IPS DF 6.9 (cell line): Measurements from ENCODE around the gene LRRC45.
"Not testable (repeated sequence)": the region's sequence is repeated elsewhere in the genome, so short reads cannot be mapped to it uniquely, and the experiment has no call there.

Source experiments
- DNase-seq: peaks from one replicate; pipeline ENCODE4 v3.0.0-alpha.2; 2013; ENCODE audit warnings: low read depth, low spot score
- H3K27ac ChIP-seq: one replicate; pipeline ENCODE4 v1.5.1; 2013; ENCODE audit warnings: low read length, control low read depth
- H3K27me3 ChIP-seq: 2 replicates; pipeline ENCODE4 v1.6.1; 2013; ENCODE audit warnings: mild to moderate bottlenecking, low read length; ENCODE audit not compliant: control insufficient read depth, insufficient read depth
- H3K36me3 ChIP-seq: 2 replicates; pipeline ENCODE4 v1.6.1; 2013; ENCODE audit warnings: low read length; ENCODE audit not compliant: control insufficient read depth, insufficient read depth
- H3K4me1 ChIP-seq: 2 replicates; pipeline ENCODE4 v1.6.1; 2013; ENCODE audit warnings: low read length; ENCODE audit not compliant: control insufficient read depth, insufficient read depth
- H3K4me3 ChIP-seq: 2 replicates; pipeline ENCODE4 v1.5.1; 2013; ENCODE audit warnings: mild to moderate bottlenecking, low read length
- H3K9me3 ChIP-seq: 2 replicates; pipeline ENCODE4 v1.6.1; 2013; ENCODE audit warnings: low read length, inconsistent platforms; ENCODE audit not compliant: control insufficient read depth, insufficient read depth
- WGBS: extraction: QIAGEN DNeasy Blood & Tissue Kit; methylation state at CpG from one replicate; pipeline ENCODE4 v1.1.7; 2013; ENCODE audit warnings: mixed read lengths, missing lambda C conversion rate; ENCODE audit not compliant: insufficient read length, insufficient coverage; 5-methylcytosine and 5-hydroxymethylcytosine counted together

LRRC45 gene

DNA sequence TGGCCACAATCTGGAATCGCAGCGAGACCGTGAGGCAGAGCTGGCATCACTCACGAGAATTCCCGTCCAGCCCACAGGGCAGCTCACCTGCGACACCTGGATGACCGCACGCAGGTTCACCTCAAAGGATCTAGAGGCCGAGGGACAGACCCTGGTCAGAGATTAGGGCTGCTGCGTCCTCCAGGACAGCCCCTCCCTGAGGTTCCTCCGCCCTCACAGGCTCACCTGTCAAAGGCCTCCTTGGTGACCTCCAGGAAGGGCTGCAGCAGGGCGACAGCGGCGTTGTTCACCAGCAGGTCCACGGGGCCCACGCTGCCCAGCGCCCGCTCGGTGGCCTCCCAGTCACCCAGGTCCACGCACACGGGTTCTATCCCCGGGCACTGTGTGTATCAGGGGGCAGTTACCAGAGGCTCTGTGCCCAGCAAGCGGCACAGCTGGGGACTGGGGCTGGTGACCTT lies 13.6 kb downstream of the LRRC45 start:
- no CpG with 5 or more reads among the region's 23 CpGs for WGBS
- peaks cover 5% of the 10 kb centered on the region; the same call in 1 of the 2 replicates for H3K4me1 ChIP-seq
- H3K9me3 ChIP-seq: no peaks in the 10 kb centered on the region
- no peak overlapping the region for H3K27ac ChIP-seq
- H3K36me3 ChIP-seq: no peaks in the 10 kb centered on the region
- H3K4me3 ChIP-seq: peak overlapping the region; percentile 52; the same call in 1 of the 2 replicates
- H3K27me3 ChIP-seq: no peaks in the 10 kb centered on the region
- no peak for DNase-seq

DNA sequence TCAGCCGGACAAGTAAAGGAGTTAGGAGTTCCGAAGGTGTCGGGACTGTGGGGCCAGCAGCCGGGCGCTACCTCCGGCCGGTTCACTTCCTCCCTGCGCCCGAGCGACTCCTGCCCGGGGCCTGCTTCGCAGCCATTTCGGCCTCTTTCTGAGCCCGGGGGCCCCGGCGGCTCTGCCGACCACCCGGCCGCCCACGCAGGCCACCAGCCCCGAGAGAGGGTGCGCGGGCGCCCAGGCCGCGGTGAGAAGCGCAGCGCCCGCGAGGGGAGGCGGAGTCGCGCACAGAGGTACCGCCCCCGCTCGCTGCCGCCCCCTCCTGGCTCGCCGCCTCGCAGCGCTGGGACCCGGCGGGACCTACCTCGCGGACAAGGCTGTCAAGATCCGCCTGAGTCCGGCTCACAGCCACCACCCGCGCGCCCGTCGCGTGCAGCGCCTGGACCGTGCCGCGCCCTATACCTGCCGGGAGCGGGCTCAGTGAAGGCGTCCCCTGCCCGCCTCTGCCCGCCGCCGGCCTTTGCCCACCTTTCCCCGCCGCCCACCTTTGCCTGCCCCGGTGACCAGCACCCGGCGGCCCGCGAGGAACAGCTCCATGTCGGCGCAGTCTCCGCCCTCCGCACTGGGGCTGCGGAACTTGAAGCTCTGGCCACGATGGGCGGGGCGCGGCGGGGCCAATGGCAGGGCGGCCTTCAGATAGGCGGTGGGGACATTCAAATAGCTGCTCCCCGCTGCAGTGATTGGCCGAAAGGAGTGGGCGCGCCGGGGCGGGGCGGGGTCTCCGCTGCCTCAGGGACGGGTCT lies 14.2 kb downstream of the LRRC45 start, which contains the start of gene DCXR:
DCXR (minus strand) TSS at position 606 of the 797 bp plus-strand sequence; CDS start at position 591, 15 bp downstream.
- H3K9me3 ChIP-seq: no peaks in the 10 kb centered on the region
- no peaks in the 10 kb centered on the region for H3K27me3 ChIP-seq
- H3K27ac ChIP-seq: no peak within 1 kb of the TSS
- DNase-seq: peak; percentile 95
- H3K4me3 ChIP-seq: peak within 1 kb of the TSS; percentile 52; the same call in 1 of the 2 replicates
- H3K36me3 ChIP-seq: no peaks in the 10 kb centered on the region
- no CpG with 5 or more reads among the region's 92 CpGs for WGBS
- H3K4me1 ChIP-seq: peaks cover 5% of the 10 kb centered on the region; the same call in 1 of the 2 replicates

DNA sequence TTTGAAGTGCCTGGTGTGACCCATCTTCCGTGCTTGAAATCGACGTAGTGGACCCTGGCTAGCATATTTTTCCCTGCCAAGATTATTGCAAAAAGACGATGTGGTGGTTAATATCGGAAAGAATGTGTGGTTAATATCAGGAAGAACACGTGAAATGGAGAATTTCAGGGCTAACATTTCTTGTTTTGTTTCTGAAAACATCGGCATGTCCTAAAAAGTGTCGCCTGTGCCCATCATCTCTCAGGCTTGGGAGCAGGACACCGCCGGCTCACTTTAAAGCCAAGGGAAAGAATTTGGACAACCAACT lies 14.7 kb downstream of the LRRC45 start:
- Histone ChIP-seq H3K27ac (no peak overlapping the region), H3K4me3 (no peak overlapping the region), H3K27me3 (no peaks in the 10 kb centered on the region), H3K9me3 (no peaks in the 10 kb centered on the region), H3K36me3 (no peaks in the 10 kb centered on the region), H3K4me1 (peaks cover 4% of the 10 kb centered on the region; the same call in 1 of the 2 replicates)
- DNase-seq: no peak
- WGBS: no CpG with 5 or more reads among the region's 10 CpGs

DNA sequence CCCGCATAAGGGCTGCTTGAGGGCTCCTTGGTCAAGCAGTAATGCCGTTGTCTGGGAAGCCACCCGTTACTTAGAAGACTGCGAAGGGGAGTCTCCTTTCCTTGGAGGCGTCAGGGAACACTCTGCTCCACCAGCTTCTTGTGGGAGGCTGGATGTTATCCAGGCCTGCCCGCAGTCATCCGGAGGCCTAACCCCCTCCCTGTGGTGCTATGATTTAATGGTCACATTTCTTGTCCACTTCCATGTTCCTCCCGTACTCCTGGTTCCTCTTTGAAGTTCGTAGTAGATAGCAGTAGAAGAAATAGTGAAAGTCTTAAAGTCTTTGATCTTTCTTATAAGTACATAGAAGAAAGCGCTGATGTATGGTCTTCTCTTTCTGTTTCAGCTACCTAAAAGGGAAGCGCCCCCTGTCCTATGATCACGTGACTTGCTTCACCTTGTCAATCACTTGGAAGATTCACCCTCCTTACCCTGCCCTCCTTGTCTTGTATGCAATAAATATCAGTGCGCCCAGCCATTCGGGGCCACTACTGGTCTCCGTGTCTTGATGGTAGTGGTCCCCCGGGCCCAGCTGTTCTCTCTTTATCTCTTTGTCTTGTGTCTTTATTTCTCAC lies 15.8 kb downstream of the LRRC45 start:
- not testable (repeated sequence) for H3K9me3 ChIP-seq, DNase-seq, H3K27me3 ChIP-seq, H3K36me3 ChIP-seq, H3K4me1 ChIP-seq, H3K27ac ChIP-seq, H3K4me3 ChIP-seq
- WGBS: no CpG with 5 or more reads among the region's 16 CpGs

DNA sequence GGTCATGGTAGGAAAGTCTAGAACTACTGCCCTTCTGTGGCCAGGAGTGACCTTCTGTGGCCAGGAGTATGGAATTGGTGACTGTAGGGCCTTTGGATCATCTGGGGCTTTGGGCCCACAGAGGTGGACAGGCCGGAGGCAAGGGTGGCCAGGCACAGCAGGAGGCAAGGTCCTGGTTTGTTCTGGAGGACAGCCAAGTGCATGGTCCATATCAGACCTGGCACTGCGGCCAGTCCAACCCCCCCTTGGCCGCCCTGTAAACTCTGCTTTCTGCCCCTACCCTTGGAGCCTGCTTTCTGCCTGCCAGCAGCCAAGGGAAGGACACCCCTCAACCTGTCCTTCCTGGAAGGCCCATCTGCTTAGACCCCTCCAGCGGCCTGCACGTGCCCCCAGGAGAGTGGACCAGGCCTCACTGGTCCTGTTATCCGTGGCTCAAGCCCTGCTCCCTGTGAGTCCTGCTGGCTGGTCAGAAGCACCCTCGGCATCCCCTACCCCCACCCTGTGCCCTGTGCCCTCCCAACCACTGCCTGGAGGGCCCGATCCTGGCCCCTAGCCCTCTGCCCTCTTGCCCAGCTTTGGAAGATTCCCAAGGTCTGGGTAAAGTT lies 16.7 kb downstream of the LRRC45 start:
- H3K9me3 ChIP-seq: no peaks in the 10 kb centered on the region
- no peaks in the 10 kb centered on the region for H3K27me3 ChIP-seq
- peaks cover 5% of the 10 kb centered on the region; the same call in 1 of the 2 replicates for H3K4me1 ChIP-seq
- H3K36me3 ChIP-seq: no peaks in the 10 kb centered on the region
- no peak for DNase-seq
- H3K27ac ChIP-seq: no peak overlapping the region
- no CpG with 5 or more reads among the region's 8 CpGs for WGBS
- no peak overlapping the region for H3K4me3 ChIP-seq

DNA sequence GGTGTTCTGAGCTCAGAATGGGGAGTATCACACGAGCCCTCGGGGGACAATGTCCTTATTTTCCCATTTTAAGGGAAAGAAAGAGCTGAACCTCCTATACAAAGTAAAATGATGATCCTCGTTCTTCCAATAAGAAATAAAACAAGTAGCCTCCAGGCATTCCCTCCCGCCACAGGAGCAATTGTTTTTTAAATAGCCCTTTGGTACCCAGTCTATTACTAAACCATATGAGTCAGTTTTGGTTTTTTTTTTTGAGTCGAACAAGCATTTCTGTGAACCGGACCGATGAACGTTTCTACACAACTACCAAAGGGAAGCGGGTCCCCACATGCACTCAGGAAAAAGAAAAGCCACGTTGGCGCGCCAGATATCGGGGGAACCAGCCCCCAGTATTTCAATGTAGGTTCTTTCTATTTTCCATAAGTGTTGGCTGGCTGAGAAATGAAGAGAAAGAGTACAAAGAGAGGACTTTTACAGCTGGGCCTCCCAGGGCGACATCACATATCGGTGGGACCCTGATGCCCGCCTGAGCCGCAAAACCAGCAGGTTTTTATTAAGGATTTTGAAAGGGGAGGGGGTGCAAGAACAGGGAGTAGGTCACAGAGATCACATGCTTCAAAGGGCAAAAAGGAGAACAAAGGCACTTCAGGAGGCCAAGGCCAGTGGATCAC lies 18.2 kb downstream of the LRRC45 start:
- H3K4me1 ChIP-seq: peaks cover 5% of the 10 kb centered on the region; the same call in 1 of the 2 replicates
- no peaks in the 10 kb centered on the region for H3K36me3 ChIP-seq
- no peaks in the 10 kb centered on the region for H3K9me3 ChIP-seq
- DNase-seq: no peak
- no CpG with 5 or more reads among the region's 17 CpGs for WGBS
- H3K27me3 ChIP-seq: no peaks in the 10 kb centered on the region
- no peak overlapping the region for H3K27ac ChIP-seq
- H3K4me3 ChIP-seq: no peak overlapping the region

DNA sequence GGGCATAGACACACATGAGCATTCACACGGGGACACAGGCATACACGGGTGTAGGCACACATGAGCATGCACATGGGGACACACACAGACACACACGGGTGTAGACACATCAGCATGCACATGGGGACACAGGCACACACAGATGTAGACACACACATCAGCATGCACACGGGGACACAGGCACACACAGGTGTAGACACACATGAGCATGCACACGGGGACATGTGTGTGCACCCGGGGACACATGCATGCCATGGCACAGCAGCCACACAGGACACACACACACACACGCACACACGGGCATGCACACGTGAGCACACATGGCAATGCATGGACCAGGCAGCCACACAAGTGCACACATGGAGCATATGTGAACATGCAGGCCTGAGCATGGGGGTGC lies 19.5 kb downstream of the LRRC45 start:
- no CpG with 5 or more reads among the region's 9 CpGs for WGBS

DNA sequence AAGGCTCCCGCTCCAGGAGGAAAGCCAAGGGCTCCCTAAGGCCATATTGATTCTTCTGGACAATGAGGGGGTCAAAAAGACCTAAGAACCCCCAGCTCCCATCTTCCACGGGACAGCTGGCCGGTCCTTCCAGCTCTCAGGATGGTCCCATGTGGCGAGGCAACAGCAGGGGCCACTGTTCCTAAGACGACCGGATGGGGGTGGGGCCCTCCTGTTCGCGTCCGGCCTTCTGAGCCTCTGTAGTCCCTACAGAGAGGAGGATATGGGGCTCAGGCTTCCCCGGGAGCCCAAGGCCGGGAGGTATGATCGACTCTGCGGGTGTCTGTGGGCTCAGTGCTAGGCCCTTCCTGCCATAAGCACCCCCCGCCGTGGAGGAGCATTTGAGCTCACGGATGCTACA lies 20.4 kb downstream of the LRRC45 start:
- Histone ChIP-seq H3K4me3 (no peak overlapping the region), H3K4me1 (peaks cover 5% of the 10 kb centered on the region; the same call in 1 of the 2 replicates), H3K27me3 (no peaks in the 10 kb centered on the region), H3K27ac (no peak overlapping the region), H3K9me3 (no peaks in the 10 kb centered on the region), H3K36me3 (peaks cover 5% of the 10 kb centered on the region)
- no CpG with 5 or more reads among the region's 16 CpGs for WGBS
- no peak for DNase-seq

More for the DNA sequence above, 19.5 kb downstream of the LRRC45 start:
- no peak overlapping the region for H3K4me3 ChIP-seq
- H3K4me1 ChIP-seq: peaks cover 5% of the 10 kb centered on the region; the same call in 1 of the 2 replicates
- no peak overlapping the region for H3K27ac ChIP-seq
- H3K27me3 ChIP-seq: no peaks in the 10 kb centered on the region
- no peak for DNase-seq
- H3K9me3 ChIP-seq: no peaks in the 10 kb centered on the region
- H3K36me3 ChIP-seq: peaks cover 5% of the 10 kb centered on the region

DNA sequence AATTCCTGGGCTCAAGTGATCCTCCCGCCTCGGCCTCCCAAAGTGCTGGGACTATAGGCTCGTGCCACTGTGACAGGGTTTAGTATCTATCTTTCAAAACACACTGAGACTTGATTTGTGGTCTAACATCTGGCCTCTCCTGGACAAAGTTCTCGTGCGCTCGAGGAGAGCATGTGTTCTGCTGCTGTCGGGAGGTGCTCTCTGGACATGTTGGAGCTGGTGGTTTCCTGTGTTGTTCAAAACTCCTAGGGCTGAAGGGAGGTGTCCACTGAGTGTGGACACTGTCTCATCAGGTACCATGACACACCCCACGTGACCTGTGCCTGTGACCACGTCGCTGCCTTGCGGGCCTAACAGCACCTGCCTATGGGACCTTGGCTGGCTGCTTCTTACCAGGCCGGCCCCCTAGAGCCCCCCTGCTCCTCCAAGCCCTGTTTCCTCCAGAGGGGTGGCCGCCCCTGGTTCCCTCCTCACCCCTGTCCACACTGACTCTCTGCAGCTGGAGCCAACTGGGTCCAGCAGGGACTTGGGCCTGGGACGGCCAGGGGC lies 22.9 kb downstream of the LRRC45 start:
- H3K4me1 ChIP-seq: peaks cover 11% of the 10 kb centered on the region; the same call in 1 of the 2 replicates
- no peak overlapping the region for H3K27ac ChIP-seq
- no peaks in the 10 kb centered on the region for H3K9me3 ChIP-seq
- H3K36me3 ChIP-seq: peaks cover 12% of the 10 kb centered on the region
- no peaks in the 10 kb centered on the region for H3K27me3 ChIP-seq
- WGBS: no CpG with 5 or more reads among the region's 14 CpGs
- H3K4me3 ChIP-seq: no peak overlapping the region
- no peak for DNase-seq

DNA sequence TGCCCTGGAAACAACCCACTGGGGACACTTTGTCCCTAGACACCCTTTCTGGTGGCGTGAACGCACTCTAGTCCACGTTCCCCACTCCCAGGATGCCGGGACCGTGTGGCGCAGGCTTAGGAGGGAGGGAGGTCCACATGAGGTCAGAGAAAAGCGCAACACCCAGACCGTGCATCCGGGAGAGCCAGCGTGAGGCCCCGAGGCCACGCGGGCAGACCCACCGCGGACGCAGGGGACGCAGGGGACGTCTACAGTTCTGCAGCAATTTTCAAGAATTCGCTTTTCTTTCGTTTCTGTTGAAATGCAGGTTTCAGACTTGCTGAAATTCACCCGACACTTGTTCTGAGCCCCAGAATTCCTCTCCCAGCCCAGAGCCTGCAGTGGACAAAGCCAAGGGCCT lies 23.8 kb downstream of the LRRC45 start:
- DNase-seq: no peak
- no peak overlapping the region for H3K4me3 ChIP-seq
- WGBS: no CpG with 5 or more reads among the region's 21 CpGs

More for the DNA sequence above, 23.8 kb downstream of the LRRC45 start:
- Histone ChIP-seq H3K27ac (no peak overlapping the region), H3K36me3 (peaks cover 12% of the 10 kb centered on the region), H3K27me3 (no peaks in the 10 kb centered on the region), H3K9me3 (no peaks in the 10 kb centered on the region), H3K4me1 (peaks cover 11% of the 10 kb centered on the region; the same call in 1 of the 2 replicates)
